GM23338 (cell line): Measurements from ENCODE around the gene TARS3. TPM values are rescaled to one million over a fixed set of nuclear protein-coding genes. Genes with fewer than 3 reads are reported as not detected.

Source experiments
- ATAC-seq: fragments of 200-7000 bp; cut with Tn5 transposase; 3 replicates; pipeline ENCODE4 v1.9.1; 2020
- DNase-seq: peaks from one replicate; pipeline ENCODE4 v3.0.0-alpha.2; 2015; ENCODE audit warnings: low spot score
- H2AFZ ChIP-seq: fragments of 200-600 bp; sonication (generic); 2 replicates; pipeline ENCODE4 v1.8.0; 2016; ENCODE audit warnings: antibody characterized with exemption, mild to moderate bottlenecking, moderate library complexity
- H3F3A ChIP-seq: fragments of 200-600 bp; sonication (generic); replicated peaks from 2 replicates; pipeline ENCODE4 v1.8.0; 2017; ENCODE audit warnings: antibody characterized with exemption, mixed run types, low read depth
- H3K27ac ChIP-seq: fragments of 200-600 bp; sonication (generic); 2 replicates; pipeline ENCODE4 v1.6.1; 2016; ENCODE audit warnings: low read depth
- H3K27me3 ChIP-seq: fragments of 200-600 bp; sonication (generic); 2 replicates; pipeline ENCODE4 v1.8.0; 2016; ENCODE audit warnings: mild to moderate bottlenecking, mixed run types, moderate library complexity; ENCODE audit not compliant: insufficient read depth
- H3K36me3 ChIP-seq: fragments of 200-600 bp; sonication (generic); 2 replicates; pipeline ENCODE4 v1.8.0; 2016; ENCODE audit warnings: mild to moderate bottlenecking; ENCODE audit not compliant: insufficient read depth
- H3K4me1 ChIP-seq: fragments of 200-600 bp; sonication (generic); 2 replicates; pipeline ENCODE4 v1.8.0; 2016; ENCODE audit warnings: mild to moderate bottlenecking, moderate library complexity; ENCODE audit not compliant: insufficient read depth
- H3K4me2 ChIP-seq: fragments of 200-600 bp; sonication (generic); 2 replicates; pipeline ENCODE4 v1.7.1; 2017; ENCODE audit warnings: mixed run types
- H3K4me3 ChIP-seq: fragments of 200-600 bp; sonication (generic); 2 replicates; pipeline ENCODE4 v1.6.1; 2016; ENCODE audit warnings: mixed run types
- H3K79me2 ChIP-seq: fragments of 200-600 bp; sonication (generic); replicated peaks from 2 replicates; pipeline ENCODE4 v1.8.0; 2017; ENCODE audit warnings: mild to moderate bottlenecking; ENCODE audit not compliant: insufficient read depth
- H3K9me2 ChIP-seq: fragments of 200-600 bp; sonication (generic); 2 replicates; pipeline ENCODE4 v1.8.0; 2017; ENCODE audit not compliant: insufficient read depth
- H4K20me1 ChIP-seq: fragments of 200-600 bp; sonication (generic); replicated peaks from 2 replicates; pipeline ENCODE4 v1.8.0; 2017; ENCODE audit warnings: mild to moderate bottlenecking; ENCODE audit not compliant: insufficient read depth
- H3K27ac Mint-ChIP-seq: 2 replicates; pipeline ENCODE4 v1.8.0; 2020; ENCODE audit warnings: inconsistent platforms, mild to moderate bottlenecking, moderate library complexity, mixed read lengths
- H3K27me3 Mint-ChIP-seq: 3 replicates; pipeline ENCODE4 v1.8.0; 2022; ENCODE audit warnings: low read depth, mild to moderate bottlenecking, moderate library complexity, mixed read lengths, inconsistent platforms; ENCODE audit not compliant: insufficient read depth, poor library complexity
- H3K36me3 Mint-ChIP-seq: 3 replicates; pipeline ENCODE4 v1.8.0; 2021; ENCODE audit warnings: low read depth, mild to moderate bottlenecking, inconsistent platforms, moderate library complexity, mixed read lengths
- H3K4me1 Mint-ChIP-seq: 3 replicates; pipeline ENCODE4 v1.8.0; 2020; ENCODE audit warnings: mild to moderate bottlenecking, inconsistent platforms, mixed read lengths
- H3K4me3 Mint-ChIP-seq: 3 replicates; pipeline ENCODE4 v1.8.0; 2021; ENCODE audit warnings: moderate library complexity, mild to moderate bottlenecking, inconsistent platforms, mixed read lengths
- H3K9me3 Mint-ChIP-seq: 3 replicates; pipeline ENCODE4 v1.8.0; 2020; ENCODE audit warnings: moderate library complexity, mild to moderate bottlenecking, inconsistent platforms, mixed read lengths
- CREB1 ChIP-seq: fragments of 250-450 bp; sonication (Bioruptor Pico); IDR thresholded peaks from 2 replicates; pipeline ENCODE4 v1.5.0; 2020; ENCODE audit warnings: low read depth, mild to moderate bottlenecking, moderate library complexity
- CTCF ChIP-seq, 2 experiments: fragments of 200-600 bp in 1 of 2; sonication (generic) in 1 of 2; conservative IDR thresholded peaks; 2 replicates each; pipeline versions ENCODE4 v1.5.1 to v1.6.1; 2016 to 2017; ENCODE audit warnings: antibody characterized with exemption in 2 of 2, low read depth in 2 of 2, mild to moderate bottlenecking in 2 of 2, moderate library complexity in 1 of 2
- ETS1 ChIP-seq: IDR thresholded peaks from 2 replicates; pipeline ENCODE4 v1.6.1; 2016; ENCODE audit warnings: antibody characterized with exemption
- EZH2 ChIP-seq: fragments of 200-600 bp; sonication (generic); IDR thresholded peaks from one replicate; pipeline ENCODE4 v1.8.0; 2017; ENCODE audit warnings: antibody characterized with exemption, mild to moderate bottlenecking, low read depth; ENCODE audit not compliant: unreplicated experiment
- EZH2phosphoT487 ChIP-seq: fragments of 200-600 bp; sonication (generic); IDR thresholded peaks from one replicate; pipeline ENCODE4 v1.8.1; 2018; ENCODE audit warnings: antibody characterized with exemption; ENCODE audit not compliant: unreplicated experiment
- JUNB ChIP-seq: IDR thresholded peaks from one replicate; pipeline ENCODE4 v1.6.1; 2016; ENCODE audit warnings: antibody characterized with exemption; ENCODE audit not compliant: unreplicated experiment
- NANOG ChIP-seq: IDR thresholded peaks from 2 replicates; pipeline ENCODE4 v1.6.1; 2016; ENCODE audit warnings: antibody characterized with exemption, borderline replicate concordance
- POLR2AphosphoS5 ChIP-seq: IDR thresholded peaks from 2 replicates; pipeline ENCODE4 v1.6.1; 2016; ENCODE audit warnings: antibody characterized with exemption, low read depth
- STAT1 ChIP-seq: IDR thresholded peaks from one replicate; pipeline ENCODE4 v1.6.1; 2016; ENCODE audit warnings: antibody characterized with exemption; ENCODE audit not compliant: unreplicated experiment
- ZNF114 ChIP-seq: fragments of 250-450 bp; sonication (Bioruptor Pico); IDR thresholded peaks from 2 replicates; pipeline ENCODE4 v1.5.0; 2020; ENCODE audit warnings: mild to moderate bottlenecking, moderate library complexity
- ZNF331 ChIP-seq: fragments of 250-450 bp; sonication (Bioruptor Pico); IDR thresholded peaks from 2 replicates; pipeline ENCODE4 v1.5.0; 2020; ENCODE audit warnings: low read depth, mild to moderate bottlenecking, moderate library complexity
- polyA plus RNA-seq: library from polyadenylated mRNA; unstranded; fragments of >200 nt; fragmentation: Nextera tagmentation; extraction: Ambion mirVana; gene quantifications from 2 replicates; pipeline ENCODE4 v1.2.1, GENCODE V29; 2016
- total RNA-seq: library from RNA; depleted of rRNA; stranded (reverse); fragments of >200 nt; shearing (Covaris generic); gene quantifications from 2 replicates; pipeline ENCODE4 v1.2.3, GENCODE V29; 2014
- TF ChIP-seq, protein P1 (sequence below): IDR thresholded peaks from one replicate; pipeline ENCODE4 v1.6.1; 2018; ENCODE audit warnings: antibody characterized with exemption; ENCODE audit not compliant: unreplicated experiment

TARS3 gene
- total and polyA plus RNA-seq, 2 experiments from 2014 or later: 13.0 to 15.4 TPM

GRCh38 chr15:101712078-101712477 is 12.2 kb downstream of the TARS3 start:
- TF ChIP-seq STAT1: no peak
- Mint-ChIP-seq H3K27ac (no peak overlapping the region), H3K27me3 (peaks cover 2% of the 10 kb centered on the region), H3K36me3 (peaks cover 11% of the 10 kb centered on the region; the same call in 1 of the 3 replicates), H3K9me3 (no peaks in the 10 kb centered on the region), H3K4me1 (no peaks in the 10 kb centered on the region), H3K4me3 (no peak overlapping the region)
- H3K27me3 ChIP-seq: no peaks in the 10 kb centered on the region
- no peak overlapping the region for H3K4me3 ChIP-seq
- H3F3A ChIP-seq: no peaks in the 10 kb centered on the region
- no peaks in the 10 kb centered on the region for H3K9me2 ChIP-seq
- no peaks in the 10 kb centered on the region for H3K36me3 ChIP-seq
- H4K20me1 ChIP-seq: peaks cover 2% of the 10 kb centered on the region; the same call in 1 of the 2 replicates
- H3K4me2 ChIP-seq: no peak overlapping the region
- no peaks in the 10 kb centered on the region for H3K79me2 ChIP-seq
- H2AFZ ChIP-seq: no peak overlapping the region
- no peak for ATAC-seq
- H3K4me1 ChIP-seq: no peaks in the 10 kb centered on the region
- DNase-seq: no peak
- H3K27ac ChIP-seq: no peak overlapping the region

GRCh38 chr15:101710806-101711205 is 13.5 kb downstream of the TARS3 start:
- Histone ChIP-seq H3F3A (no peaks in the 10 kb centered on the region), H3K27ac (no peak overlapping the region), H3K79me2 (no peaks in the 10 kb centered on the region), H2AFZ (no peak overlapping the region), H4K20me1 (no peaks in the 10 kb centered on the region), H3K4me1 (no peaks in the 10 kb centered on the region), H3K9me2 (no peaks in the 10 kb centered on the region), H3K36me3 (no peaks in the 10 kb centered on the region), H3K27me3 (no peaks in the 10 kb centered on the region), H3K4me2 (no peak overlapping the region), H3K4me3 (no peak overlapping the region)
- Mint-ChIP-seq H3K4me1 (no peaks in the 10 kb centered on the region), H3K4me3 (no peak overlapping the region), H3K9me3 (no peaks in the 10 kb centered on the region), H3K27ac (no peak overlapping the region), H3K27me3 (peaks cover 2% of the 10 kb centered on the region), H3K36me3 (peaks cover 11% of the 10 kb centered on the region; the same call in 2 of the 3 replicates)
- ATAC-seq: no peak
- peak; percentile 17 for DNase-seq
- TF ChIP-seq EZH2: no peak
- TF ChIP-seq ZNF331 (CRISPR knock-in tag): no peak
- TF ChIP-seq CTCF (conservative IDR thresholded peaks at IDR 0.05; ENCODE audit: low read depth in 2 of 2): no peak
- TF ChIP-seq ZNF114 (CRISPR knock-in tag): no peak
- no peak for TF ChIP-seq JUNB
- TF ChIP-seq POLR2AphosphoS5: no peak
- no peak for TF ChIP-seq ETS1
- no peak for TF ChIP-seq CREB1 (CRISPR knock-in tag)
- no peak for TF ChIP-seq NANOG
- TF ChIP-seq, protein P1, sequence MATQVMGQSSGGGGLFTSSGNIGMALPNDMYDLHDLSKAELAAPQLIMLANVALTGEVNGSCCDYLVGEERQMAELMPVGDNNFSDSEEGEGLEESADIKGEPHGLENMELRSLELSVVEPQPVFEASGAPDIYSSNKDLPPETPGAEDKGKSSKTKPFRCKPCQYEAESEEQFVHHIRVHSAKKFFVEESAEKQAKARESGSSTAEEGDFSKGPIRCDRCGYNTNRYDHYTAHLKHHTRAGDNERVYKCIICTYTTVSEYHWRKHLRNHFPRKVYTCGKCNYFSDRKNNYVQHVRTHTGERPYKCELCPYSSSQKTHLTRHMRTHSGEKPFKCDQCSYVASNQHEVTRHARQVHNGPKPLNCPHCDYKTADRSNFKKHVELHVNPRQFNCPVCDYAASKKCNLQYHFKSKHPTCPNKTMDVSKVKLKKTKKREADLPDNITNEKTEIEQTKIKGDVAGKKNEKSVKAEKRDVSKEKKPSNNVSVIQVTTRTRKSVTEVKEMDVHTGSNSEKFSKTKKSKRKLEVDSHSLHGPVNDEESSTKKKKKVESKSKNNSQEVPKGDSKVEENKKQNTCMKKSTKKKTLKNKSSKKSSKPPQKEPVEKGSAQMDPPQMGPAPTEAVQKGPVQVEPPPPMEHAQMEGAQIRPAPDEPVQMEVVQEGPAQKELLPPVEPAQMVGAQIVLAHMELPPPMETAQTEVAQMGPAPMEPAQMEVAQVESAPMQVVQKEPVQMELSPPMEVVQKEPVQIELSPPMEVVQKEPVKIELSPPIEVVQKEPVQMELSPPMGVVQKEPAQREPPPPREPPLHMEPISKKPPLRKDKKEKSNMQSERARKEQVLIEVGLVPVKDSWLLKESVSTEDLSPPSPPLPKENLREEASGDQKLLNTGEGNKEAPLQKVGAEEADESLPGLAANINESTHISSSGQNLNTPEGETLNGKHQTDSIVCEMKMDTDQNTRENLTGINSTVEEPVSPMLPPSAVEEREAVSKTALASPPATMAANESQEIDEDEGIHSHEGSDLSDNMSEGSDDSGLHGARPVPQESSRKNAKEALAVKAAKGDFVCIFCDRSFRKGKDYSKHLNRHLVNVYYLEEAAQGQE: no peak
- TF ChIP-seq STAT1: no peak
- TF ChIP-seq EZH2phosphoT487: no peak
